Lung (tissue), 12 donors: ENCODE results near the gene CEND1. TPM values are rescaled to one million over a fixed set of nuclear protein-coding genes. Genes with fewer than 3 reads are reported as not detected.

Experiments used
- ATAC-seq: fragments of 200-7000 bp; cut with Tn5 transposase; one replicate; pipeline ENCODE4 v1.9.1; 2020; ENCODE audit warnings: moderate number of reproducible peaks; ENCODE audit not compliant: insufficient read depth, low FRiP score
- DNase-seq, 3 donors: peaks; one replicate each; pipeline ENCODE4 v3.0.0-alpha.2; 2013 to 2017
- H3K27ac ChIP-seq, 2 donors: one replicate each; pipeline ENCODE4 v1.5.1; 2013; ENCODE audit warnings: mild to moderate bottlenecking in 2 of 2, moderate library complexity in 2 of 2, control low read depth in 1 of 2, inconsistent platforms in 1 of 2, low read depth in 1 of 2, low read length in 1 of 2
- H3K27me3 ChIP-seq, 3 donors: one replicate each; pipeline ENCODE4 v1.5.1; 2013; ENCODE audit warnings: low read length in 2 of 3; ENCODE audit not compliant: control insufficient read depth in 3 of 3, insufficient read depth in 3 of 3
- H3K36me3 ChIP-seq, 4 donors: one replicate each; pipeline ENCODE4 v1.5.1; 2013; ENCODE audit warnings: low read length in 4 of 4, mild to moderate bottlenecking in 1 of 4, moderate library complexity in 1 of 4; ENCODE audit not compliant: control insufficient read depth in 4 of 4, insufficient read depth in 4 of 4
- H3K4me1 ChIP-seq, 5 donors: one replicate each; pipeline ENCODE4 v1.5.1; 2013; ENCODE audit warnings: low read length in 5 of 5, mild to moderate bottlenecking in 2 of 5, moderate library complexity in 1 of 5; ENCODE audit not compliant: control insufficient read depth in 5 of 5, insufficient read depth in 5 of 5
- H3K4me3 ChIP-seq: one replicate; pipeline ENCODE4 v1.5.1; 2013; ENCODE audit warnings: mild to moderate bottlenecking, control low read depth, moderate library complexity
- H3K9ac ChIP-seq, 2 donors: one replicate each; pipeline ENCODE4 v1.5.1; 2013; ENCODE audit warnings: low read length in 2 of 2, control low read depth in 1 of 2; ENCODE audit not compliant: insufficient read depth in 1 of 2
- H3K9me3 ChIP-seq, 4 donors: one replicate each; pipeline ENCODE4 v1.5.1; 2013; ENCODE audit warnings: low read length in 3 of 4, mild to moderate bottlenecking in 1 of 4, moderate library complexity in 1 of 4; ENCODE audit not compliant: control insufficient read depth in 4 of 4, insufficient read depth in 3 of 4
- WGBS, 2 donors: extraction: QIAGEN DNeasy Blood & Tissue Kit; methylation state at CpG; one replicate each; pipeline ENCODE4 v1.1.7; 2013; 5-methylcytosine and 5-hydroxymethylcytosine counted together
- polyA plus RNA-seq, 2 donors: library from polyadenylated mRNA; stranded (reverse); fragments of 200-250 nt; gene quantifications; one replicate each; pipeline ENCODE4 v1.2.1, GENCODE V29; 2013
- total RNA-seq, 2 donors: library from RNA; depleted of rRNA in 1 of 2; stranded (reverse); fragments of >200 nt in 1 of 2; gene quantifications; one replicate each; pipeline ENCODE4 v1.2.1, GENCODE V29; 2014 to 2021
- TF ChIP-seq, protein P1 (sequence below): IDR thresholded peaks from 2 replicates; pipeline ENCODE4 v1.5.1; 2012; ENCODE audit warnings: mild to moderate bottlenecking; ENCODE audit errors: control extremely low read depth, extremely low read depth
- donor health status: control.
- donor health status: control.
- donor health status: Bipolar disorder and iron deficiency.
- donor health status: healthy.
- donor health status: DM: yes; HTN: yes; CAD: no.

The CEND1 gene
- total and polyA plus RNA-seq, 4 donors: 0.10 to 0.18 (median 0.14) TPM; not detected in 1

DNA sequence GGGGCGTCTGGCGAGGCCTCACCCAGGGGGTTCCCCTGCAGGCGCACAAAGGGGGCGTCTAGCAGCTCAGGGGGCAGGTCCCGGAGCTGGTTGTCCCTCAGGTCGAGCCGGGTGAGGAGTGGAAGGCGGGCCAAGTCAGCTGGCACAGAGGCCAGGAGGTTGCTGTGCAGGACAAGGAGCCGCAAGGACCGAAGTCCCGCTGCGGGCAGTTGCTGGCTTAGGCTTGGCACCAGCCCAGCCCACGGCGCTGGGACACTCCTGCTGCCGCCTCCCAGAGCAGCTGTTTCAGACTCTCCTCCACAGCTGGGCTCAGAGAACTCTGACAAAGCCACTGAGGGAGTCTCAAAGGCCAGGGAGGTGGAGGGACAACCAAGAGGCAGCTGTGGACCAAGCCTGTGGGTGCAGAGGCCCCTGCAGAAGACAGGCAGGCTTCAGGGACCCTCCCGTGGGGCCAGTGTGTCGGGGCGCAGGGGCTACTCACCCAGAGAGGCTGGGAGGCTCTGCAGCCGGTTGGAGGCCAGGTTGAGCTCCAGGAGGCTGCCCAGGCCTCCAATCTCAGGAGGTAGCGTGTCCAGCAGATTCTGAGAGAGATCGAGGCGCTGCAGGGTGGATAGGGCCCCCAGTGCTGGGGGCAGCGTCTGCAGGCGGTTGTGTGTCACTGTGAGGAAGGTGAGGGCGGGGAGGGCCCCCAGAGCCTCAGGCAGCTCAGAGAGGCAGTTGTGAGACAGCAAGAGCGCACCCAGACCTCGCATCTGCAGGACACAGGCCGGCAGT is 13.0 kb upstream of the CEND1 start:
- no peak for ATAC-seq
- WGBS, 2 donors: 94 to 96% methylated on average over 27 to 28 of the region's 28 CpGs
- peaks cover 0 to 16% (median 3%) of the 10 kb centered on the region in 4 donors for H3K36me3 ChIP-seq
- no peak overlapping the region for H3K4me3 ChIP-seq
- DNase-seq: no peak
- H3K9me3 ChIP-seq: no peaks in the 10 kb centered on the region
- no peak overlapping the region for H3K27ac ChIP-seq
- TF ChIP-seq, protein P1, sequence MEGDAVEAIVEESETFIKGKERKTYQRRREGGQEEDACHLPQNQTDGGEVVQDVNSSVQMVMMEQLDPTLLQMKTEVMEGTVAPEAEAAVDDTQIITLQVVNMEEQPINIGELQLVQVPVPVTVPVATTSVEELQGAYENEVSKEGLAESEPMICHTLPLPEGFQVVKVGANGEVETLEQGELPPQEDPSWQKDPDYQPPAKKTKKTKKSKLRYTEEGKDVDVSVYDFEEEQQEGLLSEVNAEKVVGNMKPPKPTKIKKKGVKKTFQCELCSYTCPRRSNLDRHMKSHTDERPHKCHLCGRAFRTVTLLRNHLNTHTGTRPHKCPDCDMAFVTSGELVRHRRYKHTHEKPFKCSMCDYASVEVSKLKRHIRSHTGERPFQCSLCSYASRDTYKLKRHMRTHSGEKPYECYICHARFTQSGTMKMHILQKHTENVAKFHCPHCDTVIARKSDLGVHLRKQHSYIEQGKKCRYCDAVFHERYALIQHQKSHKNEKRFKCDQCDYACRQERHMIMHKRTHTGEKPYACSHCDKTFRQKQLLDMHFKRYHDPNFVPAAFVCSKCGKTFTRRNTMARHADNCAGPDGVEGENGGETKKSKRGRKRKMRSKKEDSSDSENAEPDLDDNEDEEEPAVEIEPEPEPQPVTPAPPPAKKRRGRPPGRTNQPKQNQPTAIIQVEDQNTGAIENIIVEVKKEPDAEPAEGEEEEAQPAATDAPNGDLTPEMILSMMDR: no peak
- H3K9ac ChIP-seq: no peak overlapping the region
- no peaks in the 10 kb centered on the region for H3K27me3 ChIP-seq
- peaks cover 0 to 15% (median 9%) of the 10 kb centered on the region in 5 donors for H3K4me1 ChIP-seq

DNA sequence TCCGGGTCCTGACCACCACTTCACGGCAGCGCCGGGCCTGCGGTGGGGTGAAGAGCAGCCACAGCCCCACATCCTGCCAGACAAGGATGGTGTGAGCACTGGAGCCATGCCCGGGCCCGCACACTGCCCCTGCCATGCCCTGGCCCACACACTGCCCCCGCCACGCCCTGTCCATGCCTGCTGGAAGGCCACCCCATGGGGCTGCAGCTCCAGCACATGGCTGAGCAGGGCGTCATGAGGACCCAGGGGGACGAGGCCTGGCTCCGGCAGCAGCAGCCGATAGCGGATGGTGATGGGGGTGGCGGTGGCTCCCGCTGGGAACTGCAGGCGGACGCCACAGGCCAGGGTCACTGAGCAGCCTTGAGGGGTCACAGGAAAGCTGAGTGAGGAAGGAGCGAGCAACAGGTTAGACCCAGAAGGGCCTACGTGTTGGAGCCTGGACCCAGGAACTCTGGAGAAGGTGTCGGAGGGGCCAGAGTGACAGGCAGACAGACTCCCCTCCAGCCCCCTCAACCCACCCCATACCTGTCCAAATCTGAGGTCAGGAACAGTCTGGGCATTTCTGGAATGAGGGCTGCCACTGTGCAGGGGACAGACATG is 12.2 kb upstream of the CEND1 start:
- Histone ChIP-seq H3K4me1 (peaks cover 0 to 17% (median 9%) of the 10 kb centered on the region in 5 donors), H3K27me3 (no peaks in the 10 kb centered on the region), H3K36me3 (peaks cover 0 to 16% (median 3%) of the 10 kb centered on the region in 4 donors), H3K9me3 (no peaks in the 10 kb centered on the region), H3K27ac (no peak overlapping the region), H3K9ac (no peak overlapping the region), H3K4me3 (no peak overlapping the region)
- 95 to 98% methylated on average over 21 of the region's 21 CpGs for WGBS, 2 donors
- TF ChIP-seq, protein P1: no peak
- no peak for ATAC-seq
- DNase-seq: no peak

DNA sequence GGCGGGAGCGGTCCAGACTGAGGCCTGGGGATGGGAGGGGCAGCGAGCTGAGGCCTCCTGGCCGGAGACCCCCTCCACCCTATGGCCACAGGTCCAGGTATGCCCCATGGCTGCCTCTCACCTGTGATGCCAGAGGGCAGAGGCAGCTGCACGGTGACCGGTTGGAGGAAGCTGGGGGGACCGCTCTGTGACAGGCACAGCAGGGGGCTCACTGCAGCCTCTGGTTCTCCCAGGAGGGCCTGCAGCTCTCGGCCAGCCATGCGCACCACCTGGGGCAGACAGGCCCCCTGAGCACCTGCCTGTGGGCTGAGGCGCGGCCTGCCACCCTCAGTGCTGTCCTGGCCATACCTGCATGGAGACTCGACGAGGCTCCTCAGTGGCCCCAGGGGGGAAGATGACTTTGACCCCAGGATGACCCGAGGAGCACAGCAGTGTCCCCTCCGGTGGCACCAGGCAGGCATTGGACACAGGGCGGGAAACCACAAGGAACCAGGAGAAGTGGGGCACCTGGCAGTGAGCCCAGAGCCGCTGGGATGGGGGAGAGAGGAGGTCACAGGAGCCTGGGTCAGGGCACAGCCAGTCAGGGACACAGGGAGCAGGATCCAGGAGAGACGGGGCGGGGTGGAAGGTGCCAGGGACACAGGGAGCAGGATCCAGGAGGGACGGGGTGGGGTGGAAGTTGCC is 11.3 kb upstream of the CEND1 start:
- ATAC-seq: no peak
- Histone ChIP-seq H3K9me3 (no peaks in the 10 kb centered on the region), H3K4me3 (no peak overlapping the region), H3K27me3 (no peaks in the 10 kb centered on the region), H3K4me1 (peaks cover 0 to 26% (median 17%) of the 10 kb centered on the region in 5 donors), H3K27ac (no peak overlapping the region), H3K36me3 (peaks cover 0 to 16% (median 3%) of the 10 kb centered on the region in 4 donors), H3K9ac (no peak overlapping the region)
- DNase-seq: no peak
- 92 to 96% methylated on average over 19 to 20 of the region's 20 CpGs for WGBS, 2 donors
- TF ChIP-seq, protein P1: no peak
